HepG2 (cell line): Measurements from ENCODE around the gene ABHD3. TPM values are rescaled to one million over a fixed set of nuclear protein-coding genes. Genes with fewer than 3 reads are reported as not detected.
A peak's percentile ranks its signal among the peaks of the same experiment; 100 is the strongest.

Experiments
- ARHGAP35 ChIP-seq: sonication (generic); formaldehyde crosslinking; IDR thresholded peaks from 2 replicates; pipeline ENCODE4 v1.9.0; 2022; ENCODE audit warnings: mild to moderate bottlenecking, inconsistent platforms, moderate library complexity, missing genetic modification reagents, borderline replicate concordance
- ATF2 ChIP-seq: sonication (generic); formaldehyde crosslinking; IDR thresholded peaks from 2 replicates; pipeline ENCODE4 v1.4.0; 2020; ENCODE audit warnings: missing genetic modification reagents
- BCL3 ChIP-seq: sonication (generic); formaldehyde crosslinking; IDR thresholded peaks from 2 replicates; pipeline ENCODE4 v1.5.1; 2020; ENCODE audit warnings: mild to moderate bottlenecking, missing genetic modification reagents, moderate library complexity
- CSRNP2 ChIP-seq: sonication (generic); formaldehyde crosslinking; conservative IDR thresholded peaks from 2 replicates; pipeline ENCODE4 v1.8.0; 2022; ENCODE audit warnings: low read depth, missing genetic modification reagents
- GATAD1 ChIP-seq: IDR thresholded peaks from 2 replicates; pipeline ENCODE4 v1.6.1; 2016; ENCODE audit warnings: missing genetic modification reagents, missing compliant biosample characterization
- NONO ChIP-seq, 2 experiments: fragments of 450-650 bp in 1 of 2; sonication (generic) in 1 of 2; formaldehyde crosslinking in 1 of 2; IDR thresholded peaks in 1 of 2; conservative IDR thresholded peaks in 1 of 2; 2 replicates each; pipeline versions ENCODE4 v1.6.1 to v1.8.0; 2017 to 2022; ENCODE audit warnings: mild to moderate bottlenecking in 1 of 2, missing genetic modification reagents in 1 of 2, moderate library complexity in 1 of 2
- ONECUT2 ChIP-seq: sonication (generic); formaldehyde crosslinking; IDR thresholded peaks from 2 replicates; pipeline ENCODE4 v1.4.0; 2020; ENCODE audit warnings: missing genetic modification reagents
- PRMT3 ChIP-seq: sonication (generic); formaldehyde crosslinking; IDR thresholded peaks from 2 replicates; pipeline ENCODE4 v1.8.1; 2022; ENCODE audit warnings: low read depth, mild to moderate bottlenecking, moderate library complexity, missing genetic modification reagents, borderline replicate concordance
- SRSF1 ChIP-seq: fragments of 200-400 bp; formaldehyde crosslinking; optimal IDR thresholded peaks from 2 replicates; pipeline ENCODE3; 2017; ENCODE audit warnings: mild to moderate bottlenecking, low read depth, low read length, moderate library complexity
- ZBTB1 ChIP-seq: sonication (generic); formaldehyde crosslinking; IDR thresholded peaks from 2 replicates; pipeline ENCODE4 v1.4.0; 2020; ENCODE audit warnings: missing genetic modification reagents, borderline replicate concordance
- ZNF12 ChIP-seq: sonication (generic); formaldehyde crosslinking; IDR thresholded peaks from 2 replicates; pipeline ENCODE4 v1.5.0; 2020; ENCODE audit warnings: missing genetic modification reagents
- ZNF138 ChIP-seq: sonication (generic); formaldehyde crosslinking; IDR thresholded peaks from 2 replicates; pipeline ENCODE4 v1.5.0; 2020; ENCODE audit warnings: mild to moderate bottlenecking, low read depth, missing genetic modification reagents
- ZNF18 ChIP-seq: sonication (generic); formaldehyde crosslinking; IDR thresholded peaks from 2 replicates; pipeline ENCODE4 v1.8.0; 2022; ENCODE audit warnings: mild to moderate bottlenecking, missing genetic modification reagents; ENCODE audit not compliant: insufficient replicate concordance
- ZNF280D ChIP-seq: sonication (generic); formaldehyde crosslinking; IDR thresholded peaks from 2 replicates; pipeline ENCODE4 v1.5.1; 2020; ENCODE audit warnings: mild to moderate bottlenecking, missing genetic modification reagents
- ZNF713 ChIP-seq: sonication (generic); formaldehyde crosslinking; IDR thresholded peaks from 2 replicates; pipeline ENCODE4 v1.4.0; 2020; ENCODE audit warnings: mild to moderate bottlenecking, missing genetic modification reagents
- ZNF737 ChIP-seq: sonication (generic); formaldehyde crosslinking; IDR thresholded peaks from 2 replicates; pipeline ENCODE4 v1.5.0; 2020; ENCODE audit warnings: missing genetic modification reagents, mild to moderate bottlenecking, borderline replicate concordance
- ZNF75D ChIP-seq: sonication (generic); formaldehyde crosslinking; IDR thresholded peaks from 2 replicates; pipeline ENCODE4 v1.8.1; 2023; ENCODE audit warnings: missing genetic modification reagents, mild to moderate bottlenecking, borderline replicate concordance
- ZNF788 ChIP-seq: sonication (generic); formaldehyde crosslinking; IDR thresholded peaks from 2 replicates; pipeline ENCODE4 v1.5.0; 2020; ENCODE audit warnings: mild to moderate bottlenecking, missing genetic modification reagents, borderline replicate concordance
- ZNF878 ChIP-seq: sonication (generic); formaldehyde crosslinking; IDR thresholded peaks from 2 replicates; pipeline ENCODE4 v1.8.1; 2023; ENCODE audit warnings: mild to moderate bottlenecking, missing genetic modification reagents, moderate library complexity
- polyA plus RNA-seq, 8 experiments: library from polyadenylated mRNA; depleted of rRNA in 3 of 8; stranded (reverse) in 7 of 8; unstranded in 1 of 8; fragments of >200 nt; fragmentation: Illumina TruSeq in 4 of 8; extraction: Trizol in 4 of 8; gene quantifications; 2 replicates each; pipeline versions ENCODE4 v1.2.1 to v1.2.3, GENCODE V29; 2011 to 2016; ENCODE audit warnings: low read depth in 4 of 8, missing spikeins in 1 of 8, mixed read lengths in 1 of 8; ENCODE audit not compliant: insufficient read depth in 1 of 8
- total RNA-seq, 5 experiments: library from RNA; depleted of rRNA; stranded (reverse); fragments of >200 nt; fragmentation: Illumina TruSeq; extraction: Trizol; gene quantifications; 2 replicates each; pipeline ENCODE4 v1.2.3, GENCODE V29; 2016; ENCODE audit warnings: low read depth in 1 of 5

The ABHD3 gene
- total and polyA plus RNA-seq, 2 of the 13 experiments (the other 11 are each of a cell fraction or from before 2014, with no cell fraction given) = 32.1 to 40.2 TPM

- no peak for TF ChIP-seq ATF2 (CRISPR knock-in tag)
- TF ChIP-seq ZNF75D = no peak
- TF ChIP-seq SRSF1 = no peak
- TF ChIP-seq ARHGAP35 (CRISPR knock-in tag) = no peak
- no peak for TF ChIP-seq ZNF713 (CRISPR knock-in tag)
- TF ChIP-seq ZNF138 (CRISPR knock-in tag) = no peak
- no peak for TF ChIP-seq ZNF18
- TF ChIP-seq CSRNP2 (CRISPR knock-in tag) = no peak
- TF ChIP-seq ZNF788 = peak; percentile 62; the same call in 1 of the 2 replicates
- TF ChIP-seq PRMT3 (CRISPR knock-in tag) = no peak
- no peak for TF ChIP-seq ZNF878 (CRISPR knock-in tag)
- TF ChIP-seq ONECUT2 = peak; percentile 51; the same call in 1 of the 2 replicates
- TF ChIP-seq BCL3 (CRISPR knock-in tag) = 0 out of 2 replicates have a peak, but pooled peaks have one; percentile 35
- no peak for TF ChIP-seq ZNF737 (CRISPR knock-in tag)
- no peak for TF ChIP-seq ZNF280D (CRISPR knock-in tag)
- no peak for TF ChIP-seq ZBTB1 (CRISPR knock-in tag)
- no peak for TF ChIP-seq GATAD1 (CRISPR knock-in tag)
- no peak for TF ChIP-seq ZNF12
- TF ChIP-seq NONO (IDR thresholded peaks at IDR 0.05) = no peak
- TF ChIP-seq NONO (CRISPR knock-in tag; conservative IDR thresholded peaks at IDR 0.05) = no peak; the same call in none of the 2 replicates
Measured at GRCh38 chr18:21686282-21687105, 18.1 kb downstream of the ABHD3 start (continued).
